Measurements from ENCODE around the gene UHMK1. TPM values are rescaled to one million over a fixed set of nuclear protein-coding genes. Genes with fewer than 3 reads are reported as not detected.
A peak's percentile ranks its signal among the peaks of the same experiment; 100 is the strongest.

The UHMK1 gene
- total RNA-seq, 6 donors from 2014 or later: 19.3 to 68.2 (median 45.6) TPM

DNA sequence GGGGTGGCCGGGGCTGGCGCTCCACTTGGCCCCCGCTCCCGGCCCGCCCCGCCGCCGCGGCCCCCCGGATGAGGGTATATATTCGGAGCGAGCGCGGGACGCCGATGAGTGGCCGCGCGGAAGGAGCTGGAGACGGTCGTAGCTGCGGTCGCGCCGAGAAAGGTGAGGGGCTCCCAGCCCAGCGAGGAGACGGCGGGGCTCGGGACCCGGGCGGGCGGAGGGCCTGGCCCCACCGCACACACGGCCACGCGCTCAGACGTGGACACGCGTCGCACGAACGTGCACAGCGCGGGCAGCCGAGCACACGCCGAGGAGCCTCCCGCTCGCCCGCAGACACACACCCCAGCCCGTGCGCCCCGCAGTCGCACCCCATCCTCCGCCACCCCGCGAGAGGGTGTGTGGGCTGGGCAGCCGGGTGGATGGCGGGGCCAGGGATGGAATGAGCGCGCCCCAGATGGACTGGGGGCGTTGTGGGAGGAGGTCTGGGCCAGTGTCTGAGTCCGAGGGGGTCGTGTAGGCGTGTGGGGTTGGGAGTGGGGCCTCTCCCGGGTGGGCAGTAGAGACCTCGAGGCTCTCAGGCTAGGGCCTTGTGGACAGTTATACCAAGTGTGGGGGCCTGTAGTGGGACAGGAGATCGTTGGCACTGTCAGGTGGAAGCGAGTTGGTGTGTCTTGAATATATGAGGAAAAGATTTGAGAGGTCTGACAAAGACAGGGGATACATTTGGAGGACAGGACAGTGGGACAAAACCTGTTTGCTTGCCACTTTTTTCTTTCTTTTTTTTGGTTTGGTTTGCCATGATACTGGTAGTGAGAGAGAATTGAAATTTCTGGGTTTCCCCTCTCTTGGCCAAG lies 64.2 kb downstream of the UHMK1 start, which contains the start of gene UAP1:
TSS of gene UAP1 (plus strand) at position 107 of the 854 bp plus-strand sequence. CDS start 4,347 bp downstream, outside the sequence.
- peak within 1 kb of the TSS; percentile 53 to 85 (median 62) for H3K4me3 ChIP-seq
- peak within 1 kb of the TSS; percentile 90 to 96 (median 93) for H3K27ac ChIP-seq
- 2 to 3% methylated on average over 9 to 37 of the region's 69 CpGs for WGBS, 2 donors
- peaks cover 16 to 24% (median 20%) of the 10 kb centered on the region in 4 donors for H3K4me1 ChIP-seq
- H3K27me3 ChIP-seq: no peaks in the 10 kb centered on the region
- DNase-seq: peak in 1 of 2 donors; percentile 26
- H3K9me3 ChIP-seq: no peaks in the 10 kb centered on the region
- peak; percentile 67 for ATAC-seq (ENCODE audit: low FRiP score in 2 of 2)
- peaks cover 0 to 10% (median under 1%) of the 10 kb centered on the region in 4 donors for H3K36me3 ChIP-seq
- TF ChIP-seq POLR2A (IDR thresholded peaks at IDR 0.05) (peak; percentile 49 to 95 (median 86)), EP300 (IDR thresholded peaks at IDR 0.05) (no peak), POLR2AphosphoS5 (IDR thresholded peaks at IDR 0.05) (peak; percentile 76 to 92)
- TF ChIP-seq, protein P1, sequence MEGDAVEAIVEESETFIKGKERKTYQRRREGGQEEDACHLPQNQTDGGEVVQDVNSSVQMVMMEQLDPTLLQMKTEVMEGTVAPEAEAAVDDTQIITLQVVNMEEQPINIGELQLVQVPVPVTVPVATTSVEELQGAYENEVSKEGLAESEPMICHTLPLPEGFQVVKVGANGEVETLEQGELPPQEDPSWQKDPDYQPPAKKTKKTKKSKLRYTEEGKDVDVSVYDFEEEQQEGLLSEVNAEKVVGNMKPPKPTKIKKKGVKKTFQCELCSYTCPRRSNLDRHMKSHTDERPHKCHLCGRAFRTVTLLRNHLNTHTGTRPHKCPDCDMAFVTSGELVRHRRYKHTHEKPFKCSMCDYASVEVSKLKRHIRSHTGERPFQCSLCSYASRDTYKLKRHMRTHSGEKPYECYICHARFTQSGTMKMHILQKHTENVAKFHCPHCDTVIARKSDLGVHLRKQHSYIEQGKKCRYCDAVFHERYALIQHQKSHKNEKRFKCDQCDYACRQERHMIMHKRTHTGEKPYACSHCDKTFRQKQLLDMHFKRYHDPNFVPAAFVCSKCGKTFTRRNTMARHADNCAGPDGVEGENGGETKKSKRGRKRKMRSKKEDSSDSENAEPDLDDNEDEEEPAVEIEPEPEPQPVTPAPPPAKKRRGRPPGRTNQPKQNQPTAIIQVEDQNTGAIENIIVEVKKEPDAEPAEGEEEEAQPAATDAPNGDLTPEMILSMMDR (IDR thresholded peaks at IDR 0.05): peak in 1 of 6 experiments; percentile 37

DNA sequence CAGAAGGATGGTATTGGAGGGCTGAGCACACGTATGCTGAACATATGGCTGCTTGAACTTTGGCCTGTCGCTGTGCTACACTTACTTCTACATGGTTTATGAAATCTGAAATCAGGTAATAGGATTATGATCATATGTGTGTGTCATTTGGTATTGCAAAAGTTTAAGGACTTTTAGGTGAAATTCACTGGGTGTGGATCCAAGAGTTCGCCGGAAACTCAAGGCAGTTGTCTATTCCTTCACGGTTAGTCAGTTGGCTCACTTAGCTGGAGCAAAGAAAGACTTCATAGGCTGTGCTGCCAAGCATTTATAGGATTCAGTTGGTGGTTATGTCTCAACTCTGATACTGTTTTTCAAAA lies 64.8 kb downstream of the UHMK1 start:
- peak overlapping the region; percentile 90 to 96 (median 93) for H3K27ac ChIP-seq
- WGBS, 2 donors: 32 to 42% methylated on average over 5 of the region's 5 CpGs
- no peak for DNase-seq
- TF ChIP-seq POLR2A (IDR thresholded peaks at IDR 0.05) (no peak), POLR2AphosphoS5 (IDR thresholded peaks at IDR 0.05) (no peak), EP300 (IDR thresholded peaks at IDR 0.05) (no peak)
- TF ChIP-seq, protein P1 (IDR thresholded peaks at IDR 0.05): no peak
- ATAC-seq (ENCODE audit: low FRiP score in 2 of 2): no peak
- H3K9me3 ChIP-seq: no peaks in the 10 kb centered on the region
- peaks cover 0 to 16% (median 2%) of the 10 kb centered on the region in 4 donors for H3K36me3 ChIP-seq
- H3K4me3 ChIP-seq: peak overlapping the region; percentile 53 to 85 (median 62)
- H3K27me3 ChIP-seq: no peaks in the 10 kb centered on the region
- H3K4me1 ChIP-seq: peaks cover 16 to 24% (median 20%) of the 10 kb centered on the region in 4 donors

DNA sequence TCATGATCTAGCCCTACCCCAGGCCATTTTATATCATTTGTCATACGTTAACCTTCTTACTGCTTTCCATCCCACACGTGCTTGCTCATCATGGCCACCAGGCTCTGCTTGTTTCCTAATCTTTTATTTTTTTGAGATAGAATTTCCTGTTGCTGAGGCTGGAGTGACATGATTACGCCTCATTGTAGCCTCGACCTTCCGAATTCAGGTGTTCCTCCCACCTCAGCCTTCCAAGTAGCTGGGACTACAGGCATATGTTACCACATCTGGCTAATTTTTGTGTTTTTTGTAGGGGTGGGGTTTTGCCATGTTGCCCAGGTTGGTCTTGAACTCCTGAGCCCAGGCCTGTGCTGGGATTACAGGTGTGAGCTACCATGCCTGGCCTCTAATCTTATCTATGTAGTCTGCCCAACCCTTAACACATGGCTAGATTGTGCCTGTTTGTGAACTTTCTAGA lies 67.2 kb downstream of the UHMK1 start:
- ATAC-seq (ENCODE audit: low FRiP score in 2 of 2): no peak

DNA sequence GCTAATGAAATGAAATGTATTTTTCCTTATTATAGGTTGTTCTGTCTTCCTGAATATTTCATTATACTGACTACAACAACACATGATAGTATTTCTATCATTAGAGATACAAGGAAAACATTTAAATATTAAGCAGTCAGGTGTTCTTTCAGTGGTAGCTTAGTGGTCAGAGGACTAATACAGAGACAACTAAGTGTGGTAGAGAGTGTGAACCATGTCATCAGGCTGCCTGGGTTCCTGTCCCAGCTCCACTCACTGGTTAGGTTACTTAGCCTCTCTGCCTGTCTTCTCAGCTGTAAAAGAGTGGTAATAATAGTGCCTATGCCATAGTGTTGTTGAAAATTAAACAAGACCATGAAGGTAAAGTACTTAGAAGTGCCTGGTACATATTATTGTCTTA lies 67.8 kb downstream of the UHMK1 start:
- H3K36me3 ChIP-seq: peaks cover 0 to 16% (median 2%) of the 10 kb centered on the region in 4 donors
- TF ChIP-seq POLR2AphosphoS5 (IDR thresholded peaks at IDR 0.05): no peak
- no peak for TF ChIP-seq EP300 (IDR thresholded peaks at IDR 0.05)
- TF ChIP-seq, protein P1 (IDR thresholded peaks at IDR 0.05): no peak
- no peak for TF ChIP-seq POLR2A (IDR thresholded peaks at IDR 0.05)
- no peak overlapping the region for H3K4me3 ChIP-seq
- no peak overlapping the region for H3K27ac ChIP-seq
- no peaks in the 10 kb centered on the region for H3K9me3 ChIP-seq
- DNase-seq (no peak), ATAC-seq (ENCODE audit: low FRiP score in 2 of 2) (no peak)
- H3K4me1 ChIP-seq: peaks cover 16 to 21% (median 17%) of the 10 kb centered on the region in 4 donors
- no peaks in the 10 kb centered on the region for H3K27me3 ChIP-seq

More for the DNA sequence above, 67.2 kb downstream of the UHMK1 start:
- Histone ChIP-seq H3K4me1 (peaks cover 21 to 24% (median 22%) of the 10 kb centered on the region in 4 donors), H3K9me3 (no peaks in the 10 kb centered on the region), H3K27me3 (no peaks in the 10 kb centered on the region), H3K36me3 (peaks cover 0 to 16% (median 2%) of the 10 kb centered on the region in 4 donors), H3K4me3 (no peak overlapping the region), H3K27ac (no peak overlapping the region)
- TF ChIP-seq POLR2A (IDR thresholded peaks at IDR 0.05) (no peak), EP300 (IDR thresholded peaks at IDR 0.05) (no peak), POLR2AphosphoS5 (IDR thresholded peaks at IDR 0.05) (no peak)
- TF ChIP-seq, protein P1 (IDR thresholded peaks at IDR 0.05): no peak
- 80 to 82% methylated on average over 5 of the region's 5 CpGs for WGBS, 2 donors
- no peak for DNase-seq

Data from upper lobe of left lung (tissue), 6 donors.